ENCODE measurements around the gene ARAP1. TPM values are rescaled to one million over a fixed set of nuclear protein-coding genes. Genes with fewer than 3 reads are reported as not detected.

ARAP1 gene
- total RNA-seq, 4 donors from 2014 or later: 18.3 to 52.0 (median 26.0) TPM

GRCh38 chr11:72787216-72788104, 35.3 kb upstream of the ARAP1 start:
- TF ChIP-seq POLR2A (IDR thresholded peaks at IDR 0.05): no peak
- no peak for TF ChIP-seq CTCF (IDR thresholded peaks at IDR 0.05 in 4 of 5, conservative IDR thresholded peaks at IDR 0.05 in 1 of 5)
- DNase-seq (no peak), ATAC-seq (no peak)
- Histone ChIP-seq H3K4me1 (peaks cover 6 to 12% of the 10 kb centered on the region in 2 donors), H3K27me3 (no peaks in the 10 kb centered on the region), H3K4me3 (no peak overlapping the region), H3K9me3 (no peaks in the 10 kb centered on the region), H3K36me3 (no peaks in the 10 kb centered on the region), H3K27ac (no peak overlapping the region)
- in situ Hi-C loops (cut with MboI; ENCODE audit: low sequenced_read_pairs in 4 of 4): loop anchor here in 1 of 4 donors (10.0 kb wide), 1 partner anchor 63 kb away; no protein-coding TSS in a partner anchor
- intact Hi-C loops (cut with DNase I; ENCODE audit: low total_unique reads): no loop called here

GRCh38 chr11:72786305-72787215, 34.4 kb upstream of the ARAP1 start:
- ATAC-seq: no peak
- Histone ChIP-seq H3K27ac (no peak overlapping the region), H3K4me3 (no peak overlapping the region), H3K9me3 (no peaks in the 10 kb centered on the region), H3K27me3 (no peaks in the 10 kb centered on the region), H3K36me3 (no peaks in the 10 kb centered on the region), H3K4me1 (peaks cover 9 to 15% of the 10 kb centered on the region in 2 donors)
- no peak for DNase-seq
- no peak for TF ChIP-seq POLR2A (IDR thresholded peaks at IDR 0.05)
- no peak for TF ChIP-seq CTCF (IDR thresholded peaks at IDR 0.05 in 4 of 5, conservative IDR thresholded peaks at IDR 0.05 in 1 of 5)
- in situ Hi-C loops (cut with MboI; ENCODE audit: low sequenced_read_pairs in 4 of 4) (loop anchor here in 1 of 4 donors (10.0 kb wide), 1 partner anchor 62 kb away; no protein-coding TSS in a partner anchor), intact Hi-C loops (cut with DNase I; ENCODE audit: low total_unique reads) (no loop called here)

- no peak for DNase-seq
- intact Hi-C loops (cut with DNase I; ENCODE audit: low total_unique reads): no loop called here
- in situ Hi-C loops (cut with MboI; ENCODE audit: low sequenced_read_pairs in 4 of 4): loop anchor here in 2 of 4 donors (5.0 to 10.0 kb wide), 2 partner anchors 57 to 60 kb away; no protein-coding TSS in a partner anchor
- H3K9me3 ChIP-seq: no peaks in the 10 kb centered on the region
- peaks cover 16 to 20% of the 10 kb centered on the region in 2 donors for H3K4me1 ChIP-seq
- ATAC-seq: no peak
- TF ChIP-seq CTCF (IDR thresholded peaks at IDR 0.05 in 4 of 5, conservative IDR thresholded peaks at IDR 0.05 in 1 of 5) (no peak), POLR2A (IDR thresholded peaks at IDR 0.05) (no peak)
- no peak overlapping the region for H3K4me3 ChIP-seq
- no peaks in the 10 kb centered on the region for H3K36me3 ChIP-seq
- no peak overlapping the region for H3K27ac ChIP-seq
- no peaks in the 10 kb centered on the region for H3K27me3 ChIP-seq
These were observed 32.5 kb upstream of the ARAP1 start for GRCh38 chr11:72784662-72785061.

- DNase-seq: no peak
- no peaks in the 10 kb centered on the region for H3K27me3 ChIP-seq
- no peak for ATAC-seq
- H3K27ac ChIP-seq: no peak overlapping the region
- H3K4me1 ChIP-seq: peaks cover 10 to 15% of the 10 kb centered on the region in 2 donors
- no peak overlapping the region for H3K4me3 ChIP-seq
- no peaks in the 10 kb centered on the region for H3K36me3 ChIP-seq
- intact Hi-C loops (cut with DNase I; ENCODE audit: low total_unique reads) (no loop called here), in situ Hi-C loops (cut with MboI; ENCODE audit: low sequenced_read_pairs in 4 of 4) (loop anchor here in 2 of 4 donors (5.0 to 10.0 kb wide), 2 partner anchors 56 to 59 kb away; no protein-coding TSS in a partner anchor)
- no peak for TF ChIP-seq POLR2A (IDR thresholded peaks at IDR 0.05)
- no peak for TF ChIP-seq CTCF (IDR thresholded peaks at IDR 0.05 in 4 of 5, conservative IDR thresholded peaks at IDR 0.05 in 1 of 5)
- H3K9me3 ChIP-seq: no peaks in the 10 kb centered on the region
These were observed 31.1 kb upstream of the ARAP1 start for GRCh38 chr11:72783144-72783905.

All from gastrocnemius medialis (tissue), 4 donors.